GM12878 (cell line): ENCODE data around the gene RAB3IL1. TPM values are rescaled to one million over a fixed set of nuclear protein-coding genes. Genes with fewer than 3 reads are reported as not detected.

Experiments
- ATAC-seq: fragments of 200-7000 bp; cut with Tn5 transposase; 3 replicates; pipeline ENCODE4 v1.9.1; 2020; ENCODE audit warnings: mild to moderate bottlenecking, moderate library complexity
- BruUV-seq: library from RNA; stranded (reverse); fragments of 400-500 nt; replicated peaks from 2 replicates; lab custom pipeline; 2021; lab: Mats Ljungman, UMichigan
- CTCF ChIA-PET: fragments of 300-600 bp; sonication (Branson Sonifier 250); formaldehyde crosslinking; extraction: SDS; loops from one replicate; lab custom pipeline; 2021; ENCODE audit warnings: inconsistent platforms; lab: Yijun Ruan, JAX
- POLR2A ChIA-PET: fragments of 350-600 bp; formaldehyde crosslinking; extraction: SDS; loops from one replicate; lab custom pipeline; 2021; ENCODE audit warnings: inconsistent platforms; lab: Charles Lee
- RAD21 ChIA-PET: fragments of 300-600 bp; sonication (Branson Sonifier 250); formaldehyde crosslinking; loops from one replicate; lab custom pipeline; 2023; ENCODE audit warnings: antibody characterized with exemption; ENCODE audit not compliant: unreplicated experiment; lab: Charles Lee
- SMC1A ChIA-PET: fragments of 300-600 bp; sonication (Branson Sonifier 250); formaldehyde crosslinking; loops from one replicate; lab custom pipeline; 2023; ENCODE audit not compliant: unreplicated experiment, uncharacterized antibody; lab: Charles Lee
- DNase-seq: peaks from one replicate; pipeline ENCODE4 v3.0.0-alpha.2; 2011; ENCODE audit warnings: low read depth, low spot score
- FAIRE-seq: peaks from 3 replicates; lab custom pipeline; 2011; peaks lifted over from hg19 to GRCh38; lab: Jason Lieb, UNC
- H2AFZ ChIP-seq: 2 replicates; pipeline ENCODE4 v1.6.0; 2011; ENCODE audit warnings: low read depth, low read length, control low read depth; ENCODE audit not compliant: control insufficient read depth
- H3K27ac ChIP-seq: 2 replicates; pipeline ENCODE4 v1.5.1; 2011; ENCODE audit warnings: control low read depth; ENCODE audit not compliant: control insufficient read depth, insufficient read depth
- H3K27me3 ChIP-seq, 2 experiments: replicated peaks in 1 of 2; 2 replicates each; pipeline versions ENCODE4 v1.6.0 to v1.6.1; 2011; ENCODE audit warnings: low read length in 1 of 2; ENCODE audit not compliant: control insufficient read depth in 2 of 2, insufficient read depth in 2 of 2
- H3K36me3 ChIP-seq, 2 experiments: 2 replicates each; pipeline ENCODE4 v1.5.1; 2011; ENCODE audit warnings: low read length in 1 of 2; ENCODE audit not compliant: control insufficient read depth in 2 of 2, insufficient read depth in 2 of 2
- H3K4me1 ChIP-seq: 2 replicates; pipeline ENCODE4 v1.6.1; 2011; ENCODE audit warnings: mild to moderate bottlenecking, low read length, moderate library complexity, mixed read lengths; ENCODE audit not compliant: control insufficient read depth, insufficient read depth
- H3K4me2 ChIP-seq: 2 replicates; pipeline ENCODE4 v1.6.0; 2011; ENCODE audit warnings: control low read depth; ENCODE audit not compliant: control insufficient read depth, insufficient read depth
- H3K4me3 ChIP-seq: fragments of 200-600 bp; sonication (generic); 2 replicates; pipeline ENCODE4 v1.5.1; 2016
- H3K79me2 ChIP-seq: 2 replicates; pipeline ENCODE4 v1.6.0; 2011; ENCODE audit warnings: low read length; ENCODE audit not compliant: control insufficient read depth, insufficient read depth
- H3K9ac ChIP-seq: 2 replicates; pipeline ENCODE4 v1.8.0; 2011; ENCODE audit warnings: low read length, control low read depth, mixed read lengths; ENCODE audit not compliant: control insufficient read depth, insufficient read depth
- H3K9me3 ChIP-seq: replicated peaks from 3 replicates; pipeline ENCODE4 v1.5.1; 2011; ENCODE audit warnings: mild to moderate bottlenecking, low read length; ENCODE audit not compliant: control insufficient read depth, insufficient read depth
- H4K20me1 ChIP-seq: 2 replicates; pipeline ENCODE4 v1.6.0; 2011; ENCODE audit not compliant: control insufficient read depth, insufficient read depth
- EED ChIP-seq: sonication (generic); IDR thresholded peaks from 2 replicates; pipeline ENCODE4 v1.6.1; 2016; ENCODE audit warnings: antibody characterized with exemption, low read depth
- EGR1 ChIP-seq, 2 experiments: IDR thresholded peaks; 1 replicate in 1 of 2; 2 replicates in 1 of 2; pipeline ENCODE4 v1.6.1; 2011 to 2012; ENCODE audit warnings: low read depth in 2 of 2, low read length in 2 of 2, borderline replicate concordance in 1 of 2, mild to moderate bottlenecking in 1 of 2, moderate library complexity in 1 of 2
- HDGF ChIP-seq: fragments of 450-650 bp; IDR thresholded peaks from 2 replicates; pipeline ENCODE4 v1.6.1; 2016; ENCODE audit warnings: antibody characterized with exemption
- KLF5 ChIP-seq: fragments of 450-650 bp; IDR thresholded peaks from 2 replicates; pipeline ENCODE4 v1.6.1; 2014; ENCODE audit warnings: mild to moderate bottlenecking; ENCODE audit not compliant: partially characterized antibody
- NFIC ChIP-seq: IDR thresholded peaks from 2 replicates; pipeline ENCODE4 v1.6.1; 2012; ENCODE audit warnings: low read depth, mild to moderate bottlenecking, inconsistent platforms, low read length, moderate library complexity
- ZNF622 ChIP-seq: fragments of 450-650 bp; IDR thresholded peaks from 2 replicates; pipeline ENCODE4 v1.6.1; 2017; ENCODE audit warnings: mild to moderate bottlenecking, inconsistent platforms
- ZNF687 ChIP-seq: fragments of 450-650 bp; IDR thresholded peaks from 2 replicates; pipeline ENCODE4 v1.6.1; 2017; ENCODE audit warnings: mild to moderate bottlenecking, moderate library complexity
- WGBS: methylation state at CpG from one replicate; pipeline ENCODE4 v1.1.6; 2016; ENCODE audit warnings: low lambda C conversion rate; ENCODE audit not compliant: insufficient replicate concordance, insufficient coverage; ENCODE audit errors: missing lambda C conversion rate; 5-methylcytosine and 5-hydroxymethylcytosine counted together
- in situ Hi-C: fragments of 300-500 bp; cut with MboI; formaldehyde crosslinking; loops from 9 replicates; pipeline ENCODE4 v1.14.3; 2018; ENCODE audit warnings: mixed read lengths
- intact Hi-C: fragments of 100-400 bp; cut with micrococcal nuclease; formaldehyde crosslinking; loops from one replicate; pipeline ENCODE4 v1.14.2; 2022; ENCODE audit not compliant: unreplicated experiment
- polyA plus RNA-seq, 11 experiments: library from polyadenylated mRNA; depleted of rRNA in 4 of 11; unstranded in 6 of 11; stranded (reverse) in 5 of 11; fragments of >200 nt; fragmentation: Nextera tagmentation in 4 of 11; fragmentation: Illumina TruSeq in 1 of 11; extraction: Ambion mirVana in 4 of 11; extraction: Trizol in 1 of 11; gene quantifications; 1 replicate in 1 of 11; 2 replicates in 10 of 11; pipeline versions ENCODE4 v1.2.1 to v1.2.3, GENCODE V29; 2011 to 2016; ENCODE audit warnings: inconsistent platforms in 2 of 11, missing spikeins in 2 of 11, low read depth in 1 of 11
- total RNA-seq, 4 experiments: library from RNA; depleted of rRNA in 3 of 4; stranded (reverse); fragments of >200 nt in 3 of 4; fragmentation: Illumina TruSeq in 1 of 4; extraction: Trizol in 1 of 4; gene quantifications; 2 replicates each; pipeline versions ENCODE4 v1.2.1 to v1.2.3, GENCODE V29; 2013 to 2021

The RAB3IL1 gene
- total and polyA plus RNA-seq, 10 of the 15 experiments (the other 5 are each of a cell fraction or from before 2014, with no cell fraction given): 0.04 TPM; not detected in 9

- Histone ChIP-seq H4K20me1 (no peaks in the 10 kb centered on the region), H2AFZ (no peak overlapping the region), H3K4me1 (no peaks in the 10 kb centered on the region), H3K36me3 (no peaks in the 10 kb centered on the region), H3K27ac (no peak overlapping the region), H3K9ac (no peak overlapping the region), H3K27me3 (no peaks in the 10 kb centered on the region; a peak in 1 of 4 replicates), H3K4me3 (no peak overlapping the region), H3K79me2 (no peaks in the 10 kb centered on the region), H3K9me3 (no peaks in the 10 kb centered on the region), H3K4me2 (no peak overlapping the region)
- CTCF ChIA-PET: interaction anchor here (0.9 to 3.7 kb wide), 4 partner anchors 9 to 174 kb away, joined by 3 to 22 read pairs (median 7); no protein-coding TSS in a partner anchor
- POLR2A ChIA-PET: interaction anchor here (0.5 kb wide), 1 partner anchor 36 kb away, joined by 4 read pairs; no protein-coding TSS in a partner anchor
- no TSS peak for BruUV-seq
- ATAC-seq (no peak), DNase-seq (no peak), FAIRE-seq (no peak)
- WGBS: 43% methylated on average over 17 of the region's 21 CpGs
- in situ Hi-C loops: no loop called here
- RAD21 ChIA-PET: interaction anchor here (0.6 to 2.1 kb wide), 4 partner anchors 40 to 954 kb away, joined by 3 to 9 read pairs (median 3); no protein-coding TSS in a partner anchor
- TF ChIP-seq NFIC (no peak), ZNF622 (no peak), EED (no peak)
- intact Hi-C loops: no loop called here
- SMC1A ChIA-PET: interaction anchor here (0.9 to 1.6 kb wide), 2 partner anchors 9 to 39 kb away, joined by 3 to 4 read pairs; no protein-coding TSS in a partner anchor
These were observed 9.3 kb downstream of the RAB3IL1 start for GRCh38 chr11:61907871-61908729.

DNA sequence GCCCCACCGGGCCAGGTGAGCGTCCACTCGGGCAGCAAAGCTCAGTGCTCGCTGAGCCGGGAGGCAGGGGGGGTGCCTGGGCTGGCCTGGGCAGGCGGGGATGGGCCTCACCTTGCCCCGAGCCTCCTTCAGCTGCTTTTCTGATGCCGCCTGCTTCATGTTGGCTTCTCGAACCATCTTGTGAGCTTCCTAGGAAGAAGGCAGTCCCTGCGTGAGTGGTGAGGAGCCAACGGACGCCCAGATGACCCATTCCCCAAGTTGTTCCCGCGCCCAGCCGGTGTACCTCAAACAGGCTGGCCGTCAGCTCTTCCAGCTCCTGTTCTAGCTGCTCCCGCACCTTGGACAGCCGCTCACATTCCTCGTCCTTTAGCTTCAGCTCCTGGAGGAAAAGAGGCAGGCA, 10.1 kb downstream of the RAB3IL1 start:
- Histone ChIP-seq H3K4me2 (no peak overlapping the region), H3K4me3 (no peak overlapping the region), H2AFZ (no peak overlapping the region), H3K9me3 (no peaks in the 10 kb centered on the region), H3K79me2 (no peaks in the 10 kb centered on the region), H3K27me3 (peaks cover 0 to 1% of the 10 kb centered on the region in 2 experiments; a peak in 1 of 4 replicates), H3K9ac (no peak overlapping the region), H4K20me1 (no peaks in the 10 kb centered on the region), H3K36me3 (no peaks in the 10 kb centered on the region), H3K27ac (no peak overlapping the region), H3K4me1 (no peaks in the 10 kb centered on the region)
- DNase-seq: no peak
- no peak for FAIRE-seq
- in situ Hi-C loops: no loop called here
- WGBS: 41% methylated on average over 19 of the region's 19 CpGs
- BruUV-seq: no TSS peak
- SMC1A ChIA-PET: interaction anchor here (1.0 kb wide), 1 partner anchor 174 kb away, joined by 4 read pairs; no protein-coding TSS in a partner anchor
- RAD21 ChIA-PET: interaction anchor here (1.1 to 2.1 kb wide), 2 partner anchors 41 to 175 kb away, joined by 3 to 9 read pairs; no protein-coding TSS in a partner anchor
- ATAC-seq: no peak
- intact Hi-C loops: no loop called here
- CTCF ChIA-PET: interaction anchor here (0.6 to 3.7 kb wide), 4 partner anchors 8 to 109 kb away, joined by 3 to 22 read pairs (median 4); no protein-coding TSS in a partner anchor
- POLR2A ChIA-PET: interaction anchor here (0.5 kb wide), 1 partner anchor 37 kb away, joined by 4 read pairs; no protein-coding TSS in a partner anchor
- TF ChIP-seq KLF5 (no peak), ZNF687 (no peak), HDGF (no peak), EGR1 (IDR thresholded peaks at IDR 0.05; ENCODE audit: borderline replicate concordance in 1 of 2, low read depth in 2 of 2, low read length in 2 of 2) (no peak)
